ENCODE measurements around the gene EIF5. TPM values are rescaled to one million over a fixed set of nuclear protein-coding genes. Genes with fewer than 3 reads are reported as not detected.

EIF5 gene
- 197 to 305 TPM (median 284 TPM) in 5 replicates for total RNA-seq (2022; extraction: Qiagen RNA extraction; ENCODE audit: low read depth)

DNA sequence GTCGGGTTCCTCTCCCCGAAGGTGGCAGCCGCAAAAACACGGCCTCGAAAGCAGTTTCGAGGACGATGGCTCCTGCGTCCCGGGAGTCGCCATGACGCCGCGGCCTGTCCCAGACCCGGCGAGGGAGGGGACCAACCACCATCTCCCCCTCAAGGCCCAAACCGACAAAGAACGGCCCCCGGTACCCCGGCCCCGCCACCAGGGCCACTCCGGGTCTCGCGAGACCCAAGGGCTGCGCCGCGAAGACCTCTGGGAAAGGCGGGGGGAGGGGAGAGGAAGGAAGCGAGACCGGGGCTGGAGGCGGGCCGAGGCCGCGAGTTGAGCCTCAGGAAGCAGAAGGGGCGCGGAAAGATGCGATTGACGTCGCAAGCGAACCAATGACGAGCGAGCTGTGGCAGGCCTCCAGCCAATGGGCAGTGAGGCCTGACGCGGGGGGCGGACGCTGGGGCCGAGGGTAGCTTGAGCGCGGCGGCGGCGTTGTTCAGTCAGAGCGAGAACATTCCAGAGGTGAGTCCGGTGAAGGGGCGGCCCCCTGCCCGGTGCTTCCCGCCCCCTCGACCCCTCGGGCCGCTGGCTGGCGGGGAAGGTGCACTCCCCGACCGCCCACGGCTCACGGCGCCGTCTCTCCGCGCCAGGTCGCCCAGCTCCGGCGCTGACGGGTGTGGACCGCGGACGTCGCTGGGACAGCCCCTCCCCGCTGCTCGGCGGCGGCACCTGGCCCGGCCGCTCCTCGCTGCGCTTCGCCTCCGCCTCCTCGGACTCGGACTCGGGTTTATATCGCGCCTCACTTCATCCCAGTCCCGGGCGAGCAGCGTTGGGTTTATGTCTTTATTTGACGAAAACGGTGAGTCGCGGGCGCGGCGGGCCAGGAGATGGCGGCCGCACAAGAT lies at the start of gene EIF5:
Gene EIF5, plus strand, starts transcription at position 484 of the 890 bp plus-strand sequence. CDS start 1,624 bp downstream, outside the sequence.

DNA sequence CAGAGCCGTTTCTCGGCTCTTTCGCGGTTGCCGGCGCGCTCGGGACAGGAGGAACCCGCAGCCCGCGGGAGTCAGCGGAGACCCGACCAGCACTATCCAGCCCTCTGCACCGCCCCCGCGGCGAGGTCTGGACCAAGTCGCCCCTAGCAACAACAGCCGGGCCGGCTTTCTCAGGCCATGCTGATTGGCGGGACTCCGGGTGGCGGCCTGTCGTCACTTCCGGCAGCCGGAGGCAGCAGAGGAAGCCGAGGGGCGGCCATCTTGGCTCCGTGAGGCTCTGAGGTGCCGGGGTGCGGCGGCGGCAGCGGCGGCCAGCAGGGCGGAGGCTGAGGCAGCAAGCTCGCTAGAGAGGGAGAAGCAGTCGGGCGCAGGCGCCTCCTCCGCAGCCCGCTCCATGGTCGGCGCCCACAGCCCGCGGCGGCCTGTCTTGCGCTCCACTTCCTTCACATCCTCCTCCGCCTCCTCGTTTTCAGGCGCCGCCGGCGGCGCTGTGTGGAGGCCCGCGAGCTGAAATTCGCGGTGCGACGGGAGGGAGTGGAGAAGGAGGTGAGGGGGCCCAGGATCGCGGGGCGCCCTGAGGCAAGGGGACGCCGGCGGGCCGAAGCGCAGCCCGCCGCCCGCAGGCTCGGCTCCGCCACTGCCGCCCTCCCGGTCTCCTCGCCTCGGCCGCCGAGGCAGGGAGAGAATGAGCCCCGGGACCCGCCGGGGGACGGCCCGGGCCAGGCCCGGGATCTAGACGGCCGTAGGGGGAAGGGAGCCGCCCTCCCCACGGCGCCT lies 51.3 kb downstream of the EIF5 start, which contains the start of gene MARK3:
Gene MARK3, plus strand, starts transcription at position 264 of the 777 bp plus-strand sequence. CDS start 615 bp downstream, outside the sequence.

Other genes starting within 250 kb of the EIF5 start
- gene EXOC3L4, start 239.5 kb upstream of the EIF5 start, total RNA-seq (2022; extraction: Qiagen RNA extraction; ENCODE audit: low read depth): 1.0 to 1.8 TPM (median 1.7 TPM) in 5 replicates
- gene TNFAIP2, start 210.8 kb upstream of the EIF5 start, total RNA-seq (2022; extraction: Qiagen RNA extraction; ENCODE audit: low read depth): 245 to 387 TPM (median 358 TPM) in 5 replicates
- gene MARK3, start 51.2 kb downstream of the EIF5 start, total RNA-seq (2022; extraction: Qiagen RNA extraction; ENCODE audit: low read depth): 55.5 to 73.3 TPM (median 57.5 TPM) in 5 replicates
- 65.1 to 115 TPM (median 109 TPM) in 5 replicates for gene CKB, start 188.6 kb downstream of the EIF5 start, total RNA-seq (2022; extraction: Qiagen RNA extraction; ENCODE audit: low read depth)
- 13.3 to 29.5 TPM (median 26.9 TPM) in 5 replicates for gene TRMT61A, start 195.0 kb downstream of the EIF5 start, total RNA-seq (2022; extraction: Qiagen RNA extraction; ENCODE audit: low read depth)
- 19.8 to 26.3 TPM (median 25.6 TPM) in 5 replicates for gene BAG5, start 228.4 kb downstream of the EIF5 start, total RNA-seq (2022; extraction: Qiagen RNA extraction; ENCODE audit: low read depth)
- gene COA8, start 228.7 kb downstream of the EIF5 start, total RNA-seq (2022; extraction: Qiagen RNA extraction; ENCODE audit: low read depth): 49.8 to 59.6 TPM (median 51.8 TPM) in 5 replicates